OCI-LY7 (cell line): Measurements from ENCODE around the gene FAM181B. TPM values are rescaled to one million over a fixed set of nuclear protein-coding genes. Genes with fewer than 3 reads are reported as not detected.

ENCODE experiments used
- BruUV-seq: library from RNA; stranded (reverse); fragments of 400-500 nt; replicated peaks from 2 replicates; lab custom pipeline; 2021; lab: Mats Ljungman, UMichigan
- CTCF ChIA-PET: fragments of 300-600 bp; sonication (Branson Sonifier 250); formaldehyde crosslinking; loops from one replicate; lab custom pipeline; 2022; ENCODE audit warnings: antibody characterized with exemption; ENCODE audit not compliant: unreplicated experiment; lab: Charles Lee
- POLR2A ChIA-PET: fragments of 300-600 bp; sonication (Branson Sonifier 250); formaldehyde crosslinking; loops from one replicate; lab custom pipeline; 2022; ENCODE audit warnings: antibody characterized with exemption; lab: Charles Lee
- DNase-seq: peaks from one replicate; pipeline ENCODE4 v3.0.0-alpha.2; 2015; ENCODE audit warnings: low spot score
- H2AFZ ChIP-seq: fragments of 200-600 bp; sonication (generic), shearing (Covaris generic); 2 replicates; pipeline ENCODE4 v1.6.1; 2014; ENCODE audit warnings: mild to moderate bottlenecking, antibody characterized with exemption, low read length, moderate library complexity
- H3K27ac ChIP-seq: fragments of 200-600 bp; sonication (generic); 2 replicates; pipeline ENCODE4 v1.5.1; 2014; ENCODE audit warnings: mixed run types, low read depth, mild to moderate bottlenecking, moderate library complexity, low read length, inconsistent platforms; ENCODE audit not compliant: poor library complexity, severe bottlenecking
- H3K36me3 ChIP-seq: fragments of 200-600 bp; sonication (generic); 2 replicates; pipeline ENCODE4 v1.6.1; 2014; ENCODE audit warnings: mild to moderate bottlenecking, antibody characterized with exemption, low read length, moderate library complexity, mixed read lengths; ENCODE audit not compliant: insufficient read depth
- H3K4me1 ChIP-seq: fragments of 200-600 bp; sonication (generic); 2 replicates; pipeline ENCODE4 v1.5.1; 2014; ENCODE audit warnings: mild to moderate bottlenecking, low read length; ENCODE audit not compliant: insufficient read depth, poor library complexity, severe bottlenecking
- H3K4me2 ChIP-seq: fragments of 200-600 bp; sonication (generic); 2 replicates; pipeline ENCODE4 v1.6.1; 2014; ENCODE audit warnings: mild to moderate bottlenecking, low read length
- H3K4me3 ChIP-seq: fragments of 200-600 bp; sonication (generic); 2 replicates; pipeline ENCODE4 v1.5.1; 2014; ENCODE audit warnings: mild to moderate bottlenecking, low read depth, low read length; ENCODE audit not compliant: poor library complexity, severe bottlenecking
- H3K79me2 ChIP-seq: fragments of 200-600 bp; sonication (generic); 2 replicates; pipeline ENCODE4 v1.6.1; 2016; ENCODE audit warnings: low read depth, mild to moderate bottlenecking, low read length, moderate library complexity, mixed read lengths; ENCODE audit not compliant: insufficient read depth
- H3K9me2 ChIP-seq: fragments of 200-600 bp; sonication (generic); 2 replicates; pipeline ENCODE4 v1.6.1; 2016; ENCODE audit warnings: mild to moderate bottlenecking, low read length, mixed read lengths; ENCODE audit not compliant: insufficient read depth
- H3K9me3 ChIP-seq: fragments of 200-600 bp; sonication (generic); 2 replicates; pipeline ENCODE4 v1.6.1; 2014; ENCODE audit warnings: mild to moderate bottlenecking, mixed run types, low read length, mixed read lengths
- H4K20me1 ChIP-seq: fragments of 200-600 bp; sonication (generic); 2 replicates; pipeline ENCODE4 v1.6.1; 2014; ENCODE audit warnings: mild to moderate bottlenecking, antibody characterized with exemption, low read length, moderate library complexity, mixed read lengths; ENCODE audit not compliant: insufficient read depth
- CTCF ChIP-seq: fragments of 200-600 bp; sonication (generic); conservative IDR thresholded peaks from 2 replicates; pipeline ENCODE4 v1.5.1; 2014; ENCODE audit warnings: mild to moderate bottlenecking, antibody characterized with exemption, low read length, moderate library complexity, mixed read lengths
- EZH2phosphoT487 ChIP-seq: fragments of 200-600 bp; sonication (generic); IDR thresholded peaks from 2 replicates; pipeline ENCODE4 v1.6.1; 2018; ENCODE audit warnings: low read depth, borderline replicate concordance, mild to moderate bottlenecking, mixed run types, antibody characterized with exemption, low read length, moderate library complexity, mixed read lengths
- intact Hi-C: fragments of 100-400 bp; cut with micrococcal nuclease; formaldehyde crosslinking; loops from one replicate; pipeline ENCODE4 v1.10.0; 2022; ENCODE audit not compliant: unreplicated experiment
- total RNA-seq, 2 experiments: library from RNA; depleted of rRNA in 1 of 2; stranded (reverse); fragments of >200 nt in 1 of 2; shearing (Covaris generic) in 1 of 2; gene quantifications; 2 replicates each; pipeline ENCODE4 v1.2.3, GENCODE V29; 2014 to 2022

The FAM181B gene
- total RNA-seq, 2 experiments from 2014 or later, result not detected

GRCh38 chr11:82714346-82715174 lies 19.1 kb downstream of the FAM181B start:
- no peak overlapping the region for H3K4me2 ChIP-seq
- intact Hi-C loops, result loop anchor here (5.0 kb wide), 1 partner anchor 538 kb away; no protein-coding TSS in a partner anchor
- no peaks in the 10 kb centered on the region for H4K20me1 ChIP-seq
- H3K27ac ChIP-seq, result no peak overlapping the region
- no peaks in the 10 kb centered on the region for H3K9me3 ChIP-seq
- ChIA-PET CTCF (interaction anchor here (0.5 to 1.0 kb wide), 2 partner anchors 9 to 17 kb away, joined by 3 read pairs; no protein-coding TSS in a partner anchor), POLR2A (no interaction called here)
- H3K9me2 ChIP-seq, result no peaks in the 10 kb centered on the region
- TF ChIP-seq CTCF, result no peak
- no peaks in the 10 kb centered on the region for H3K4me1 ChIP-seq
- no peak overlapping the region for H3K4me3 ChIP-seq
- H3K79me2 ChIP-seq, result no peaks in the 10 kb centered on the region
- H3K36me3 ChIP-seq, result no peaks in the 10 kb centered on the region
- no peak overlapping the region for H2AFZ ChIP-seq
- no peak for DNase-seq
- BruUV-seq, result no TSS peak

GRCh38 chr11:82711648-82712047 lies 22.0 kb downstream of the FAM181B start:
- Histone ChIP-seq H3K4me1 (no peaks in the 10 kb centered on the region), H3K79me2 (no peaks in the 10 kb centered on the region), H3K9me3 (no peaks in the 10 kb centered on the region), H3K4me3 (no peak overlapping the region), H2AFZ (no peak overlapping the region), H3K4me2 (no peak overlapping the region), H4K20me1 (no peaks in the 10 kb centered on the region), H3K9me2 (no peaks in the 10 kb centered on the region), H3K36me3 (no peaks in the 10 kb centered on the region), H3K27ac (no peak overlapping the region)
- DNase-seq, result no peak
- no TSS peak for BruUV-seq
- ChIA-PET CTCF (no interaction called here), POLR2A (no interaction called here)
- TF ChIP-seq CTCF (no peak), EZH2phosphoT487 (no peak)
- intact Hi-C loops, result no loop called here

GRCh38 chr11:82703796-82704195 lies 29.9 kb downstream of the FAM181B start:
- POLR2A ChIA-PET, result no interaction called here
- DNase-seq, result no peak
- TF ChIP-seq CTCF (no peak), EZH2phosphoT487 (no peak)
- no TSS peak for BruUV-seq
- no peak overlapping the region for H2AFZ ChIP-seq
- no peaks in the 10 kb centered on the region for H3K9me2 ChIP-seq
- intact Hi-C loops, result no loop called here
- H4K20me1 ChIP-seq, result no peaks in the 10 kb centered on the region
- no peaks in the 10 kb centered on the region for H3K79me2 ChIP-seq
- CTCF ChIA-PET, result no interaction called here
- H3K9me3 ChIP-seq, result no peaks in the 10 kb centered on the region
- H3K36me3 ChIP-seq, result no peaks in the 10 kb centered on the region
- H3K4me1 ChIP-seq, result no peaks in the 10 kb centered on the region
- H3K27ac ChIP-seq, result no peak overlapping the region
- H3K4me3 ChIP-seq, result no peak overlapping the region
- H3K4me2 ChIP-seq, result no peak overlapping the region
